ENCODE results near the gene NASP.

GRCh38 chr1:45620588-45621500, 37.0 kb downstream of the NASP start:
- TF ChIP-seq CTCF (IDR thresholded peaks at IDR 0.05) (no peak), POLR2A (IDR thresholded peaks at IDR 0.05) (no peak)
